Heart left ventricle (tissue), 16 donors: ENCODE results near the gene IFI27. TPM values are rescaled to one million over a fixed set of nuclear protein-coding genes. Genes with fewer than 3 reads are reported as not detected.
"Not testable (repeated sequence)": the region's sequence is repeated elsewhere in the genome, so short reads cannot be mapped to it uniquely, and the experiment has no call there.

Experiments
- ATAC-seq, 4 donors: fragments of 200-7000 bp; cut with Tn5 transposase; one replicate each; pipeline ENCODE4 v1.9.1; 2020 to 2022; ENCODE audit warnings: moderate library complexity in 4 of 4, mild to moderate bottlenecking in 3 of 4, moderate number of reproducible peaks in 1 of 4
- DNase-seq, 5 donors: peaks; one replicate each; pipeline ENCODE4 v3.0.0-alpha.2; 2020
- H3K27ac ChIP-seq, 12 donors: fragments of 200-600 bp; sonication (generic) in 4 of 12; one replicate each; pipeline versions ENCODE4 v1.5.0 to v1.8.0; 2016 to 2022; ENCODE audit warnings: mild to moderate bottlenecking in 2 of 12
- H3K27me3 ChIP-seq, 9 donors: fragments of 200-600 bp; sonication (generic) in 2 of 9; one replicate each; pipeline versions ENCODE4 v1.5.1 to v1.8.0; 2016 to 2022; ENCODE audit warnings: mild to moderate bottlenecking in 3 of 9
- H3K36me3 ChIP-seq, 9 donors: fragments of 200-600 bp; sonication (generic) in 2 of 9; one replicate each; pipeline versions ENCODE4 v1.5.0 to v1.8.0; 2018 to 2022; ENCODE audit warnings: mild to moderate bottlenecking in 2 of 9
- H3K4me1 ChIP-seq, 12 donors: fragments of 200-600 bp; sonication (generic) in 4 of 12; one replicate each; pipeline versions ENCODE4 v1.5.0 to v1.8.0; 2016 to 2022; ENCODE audit warnings: mild to moderate bottlenecking in 3 of 12
- H3K4me3 ChIP-seq, 12 donors: fragments of 200-600 bp; sonication (generic) in 4 of 12; one replicate each; pipeline versions ENCODE4 v1.5.0 to v1.8.0; 2017 to 2022; ENCODE audit warnings: mild to moderate bottlenecking in 9 of 12, moderate library complexity in 4 of 12
- H3K9me3 ChIP-seq, 12 donors: fragments of 200-600 bp; sonication (generic) in 4 of 12; one replicate each; pipeline versions ENCODE4 v1.5.0 to v1.8.0; 2016 to 2022; ENCODE audit warnings: mild to moderate bottlenecking in 1 of 12
- CTCF ChIP-seq, 12 donors: fragments of 200-600 bp; sonication (generic) in 4 of 12; IDR thresholded peaks; one replicate each; pipeline versions ENCODE4 v1.5.0 to v1.8.0; 2018 to 2022; ENCODE audit warnings: antibody characterized with exemption in 12 of 12, mild to moderate bottlenecking in 5 of 12
- POLR2A ChIP-seq, 2 donors: fragments of 450-650 bp; IDR thresholded peaks; one replicate each; pipeline ENCODE4 v1.6.1; 2017; ENCODE audit warnings: antibody characterized with exemption in 2 of 2, mild to moderate bottlenecking in 2 of 2, moderate library complexity in 2 of 2
- WGBS, 4 donors: extraction: QIAGEN DNeasy Blood & Tissue Kit in 2 of 4; methylation state at CpG; one replicate each; pipeline versions ENCODE4 v1.1.5 to v1.1.7; 2013 to 2018; 5-methylcytosine and 5-hydroxymethylcytosine counted together
- intact Hi-C, 10 donors: fragments of 100-400 bp; cut with DNase I; formaldehyde crosslinking; loops; one replicate each; pipeline versions ENCODE4 v1.11.1 to v1.14.2; 2022
- long read RNA-seq, 3 donors: library from polyadenylated mRNA; unstranded; transcript quantifications; one replicate each; pipeline ENCODE4 v2.0.0, GENCODE V29; 2020 to 2021
- polyA plus RNA-seq, 2 donors: library from polyadenylated mRNA; stranded (reverse); fragments of 200-250 nt; gene quantifications; one replicate each; pipeline ENCODE4 v1.2.3, GENCODE V29; 2013
- total RNA-seq, 9 donors: library from RNA; depleted of rRNA in 2 of 9; stranded (reverse); fragments of >200 nt in 2 of 9; fragmentation: NEBNext Ultra II Directional in 3 of 9; extraction: Animal tissue kit (Norgen Biotek cat#: 25700) in 3 of 9; gene quantifications; one replicate each; pipeline versions ENCODE4 v1.1.0 to v1.2.4, GENCODE V29; 2016 to 2023
- donor health status: ischemic (EF 13 %, LVEDD 7.1; RV severe dilation, severe dysfunction).
- donor health status: healthy with polysubstance abuse.
- donor health status: DM: no; HTN: yes; CAD: no.
- donor health status: DM: no; HTN: no; CAD: no.
- donor health status: ischemic (EF 25% LVEDD 6.9; RV normal size, moderate dysfunction).
- donor health status: ischemic (EF 25% LVEDD 5.7; RV mildly dilated, moderate dysfunction).
- donor health status: healthy.
- donor health status: DM: yes; HTN: yes; CAD: no.
- donor health status: ischemic (EF 35%, LVEDD 5.7; RV mildly dilated, moderate dysfunction).
- donor health status: nonischemic (EF 11% LVEDD 7.7; RV severe dilation, severe dysfunction).
- donor health status: DM: yes; HTN: yes; CAD: no.
- donor health status: PGD.
- donor health status: ischemic (EF 29% LVEDD 5.4; RV normal size, mild dysfunction).
- donor health status: nonischemic (EF 23%, LVEDD 6.1; RV moderate dilation, normal function).

Gene IFI27
- total RNA-seq (100 to 1,000 TPM; 135 to 458 (median 177) TPM), polyA plus RNA-seq (100 to 1,000 TPM; 446 to 469 TPM)
- long read RNA-seq, donor 1, transcript IFI27-215 (5 exons, 644 nt) = minor isoform, 5 of 41 reads
- long read RNA-seq, donor 1, transcript IFI27-211 (5 exons, 364 nt) = major isoform, 7 of 41 reads
- long read RNA-seq, donor 1, partial matches to known transcripts = 1 of 41 reads
- long read RNA-seq, donor 1, other reads (novel, unspliced or antisense) = 24 of 41 reads
- long read RNA-seq, donor 2, transcript IFI27-215 (5 exons, 644 nt) = minor isoform, 5 of 31 reads
- long read RNA-seq, donor 2, transcript IFI27-211 (5 exons, 364 nt) = major isoform, 7 of 31 reads
- long read RNA-seq, donor 2, partial matches to known transcripts = 2 of 31 reads
- long read RNA-seq, donor 2, other reads (novel, unspliced or antisense) = 15 of 31 reads
- long read RNA-seq, donor 3, transcript IFI27-211 (5 exons, 364 nt) = minor isoform, 6 of 31 reads
- long read RNA-seq, donor 3, transcript IFI27-215 (5 exons, 644 nt) = major isoform, 7 of 31 reads
- long read RNA-seq, donor 3, partial matches to known transcripts = 0 of 31 reads
- long read RNA-seq, donor 3, other reads (novel, unspliced or antisense) = 18 of 31 reads

- H3K36me3 ChIP-seq = no peaks in the 10 kb centered on the region
- H3K4me1 ChIP-seq = peaks cover 0 to 51% (median 39%) of the 10 kb centered on the region in 12 donors
- ATAC-seq (peak; percentile 25 to 84 (median 72)), DNase-seq (peak in 4 of 5 donors; percentile 74 to 84 (median 80))
- intact Hi-C loops = loop anchor here in 2 of 10 donors (2.0 to 5.0 kb wide), 2 partner anchors 30 to 1422 kb away; partner anchors contain the start of genes DDX24 (in 1 of the 2) and IFI27L1 (in 1 of the 2)
- H3K27me3 ChIP-seq = no peaks in the 10 kb centered on the region
- peak within 1 kb of the TSS; percentile 38 to 81 (median 64) for H3K4me3 ChIP-seq
- H3K9me3 ChIP-seq = no peaks in the 10 kb centered on the region
- 42 to 57% (median 48%) methylated on average over 12 to 14 of the region's 14 CpGs for WGBS, 4 donors
- H3K27ac ChIP-seq = peak within 1 kb of the TSS; percentile 71 to 96 (median 92)
- TF ChIP-seq POLR2A (IDR thresholded peaks at IDR 0.05) (peak in 1 of 2 donors; percentile 80), CTCF (IDR thresholded peaks at IDR 0.05) (no peak)
Measured at GRCh38 chr14:94110552-94111181, at the start of gene IFI27. TSS of gene IFI27 (plus strand) at chr14:94110736.

- Histone ChIP-seq H3K4me3 (no peak overlapping the region), H3K27ac (no peak overlapping the region), H3K4me1 (peaks cover 0 to 71% (median 46%) of the 10 kb centered on the region in 12 donors), H3K36me3 (peaks cover 0 to 64% (median 55%) of the 10 kb centered on the region in 9 donors), H3K9me3 (peaks cover 0 to 1% (median 0%) of the 10 kb centered on the region in 12 donors), H3K27me3 (no peaks in the 10 kb centered on the region)
- WGBS, 4 donors = 66 to 75% (median 71%) methylated on average over 9 of the region's 9 CpGs
- ATAC-seq = peak in 2 of 4 donors; percentile 20 to 26
- DNase-seq = no peak
- TF ChIP-seq POLR2A (IDR thresholded peaks at IDR 0.05) (no peak), CTCF (IDR thresholded peaks at IDR 0.05) (no peak)
- intact Hi-C loops = no loop called here
Measured at GRCh38 chr14:94062344-94062940, 48.1 kb upstream of the IFI27 start.

- H3K27me3 ChIP-seq = no peaks in the 10 kb centered on the region
- DNase-seq (no peak), ATAC-seq (peak; percentile 26 to 49 (median 31))
- no peak overlapping the region for H3K27ac ChIP-seq
- H3K4me1 ChIP-seq = peaks cover 0 to 75% (median 39%) of the 10 kb centered on the region in 12 donors
- 54 to 58% (median 54%) methylated on average over 7 to 8 of the region's 8 CpGs for WGBS, 4 donors
- H3K9me3 ChIP-seq = peaks cover 0 to 31% (median 0%) of the 10 kb centered on the region in 12 donors
- H3K36me3 ChIP-seq = peaks cover 0 to 26% (median 17%) of the 10 kb centered on the region in 9 donors
- no peak overlapping the region for H3K4me3 ChIP-seq
- intact Hi-C loops = no loop called here
- no peak for TF ChIP-seq CTCF (IDR thresholded peaks at IDR 0.05)
- TF ChIP-seq POLR2A (IDR thresholded peaks at IDR 0.05) = no peak
Measured at GRCh38 chr14:94066089-94066676, 44.4 kb upstream of the IFI27 start.

GRCh38 chr14:94072076-94072475 is 38.5 kb upstream of the IFI27 start:
- DNase-seq, ATAC-seq, H3K4me3 ChIP-seq, H3K27ac ChIP-seq, intact Hi-C loops, H3K27me3 ChIP-seq: not testable (repeated sequence)
- Histone ChIP-seq H3K4me1 (peaks cover 0 to 40% (median 18%) of the 10 kb centered on the region in 12 donors), H3K9me3 (peaks cover 0 to 68% (median 16%) of the 10 kb centered on the region in 12 donors), H3K36me3 (peaks cover 0 to 28% (median under 1%) of the 10 kb centered on the region in 9 donors)
- WGBS, 4 donors = 94 to 97% (median 95%) methylated on average over 3 of the region's 3 CpGs
